GM21381 (cell line): ENCODE data around the gene ABCB9.

ENCODE experiments used
- ATAC-seq: cut with Tn5 transposase; IDR thresholded peaks from one replicate; pipeline ENCODE4 v1.9.1; 2021; ENCODE audit warnings: mild to moderate bottlenecking, moderate library complexity; ENCODE audit not compliant: unreplicated experiment

Gene ABCB9

GRCh38 chr12:122966743-122967550, 684 bp upstream of the ABCB9 start:
- no peak for ATAC-seq

- ATAC-seq: no peak
Measured at GRCh38 chr12:122965321-122965751, 927 bp downstream of the ABCB9 start.

- ATAC-seq: no peak
Measured at GRCh38 chr12:122964439-122965257, 1.6 kb downstream of the ABCB9 start.

GRCh38 chr12:122963941-122964265, 2.4 kb downstream of the ABCB9 start:
- ATAC-seq: no peak

- no peak for ATAC-seq
Measured at GRCh38 chr12:122961531-122962329, 4.5 kb downstream of the ABCB9 start.

- no peak for ATAC-seq
Measured at GRCh38 chr12:122960193-122960569, 6.1 kb downstream of the ABCB9 start.

- no peak for ATAC-seq
Measured at GRCh38 chr12:122959566-122960192, 6.6 kb downstream of the ABCB9 start.

- no peak for ATAC-seq
Measured at GRCh38 chr12:122958198-122958888, 7.9 kb downstream of the ABCB9 start.

- no peak for ATAC-seq
Measured at GRCh38 chr12:122956035-122956434, 10.2 kb downstream of the ABCB9 start.

GRCh38 chr12:122955156-122955555, 11.1 kb downstream of the ABCB9 start:
- no peak for ATAC-seq

- ATAC-seq: peak; percentile 65
Measured at GRCh38 chr12:122951979-122952892, 14.0 kb downstream of the ABCB9 start.

GRCh38 chr12:122951406-122951805, 14.9 kb downstream of the ABCB9 start:
- ATAC-seq: no peak

GRCh38 chr12:122949816-122950675, 16.2 kb downstream of the ABCB9 start:
- ATAC-seq: no peak

GRCh38 chr12:122949405-122949804, 16.9 kb downstream of the ABCB9 start:
- no peak for ATAC-seq

- no peak for ATAC-seq
Measured at GRCh38 chr12:122948605-122949004, 17.7 kb downstream of the ABCB9 start.

- ATAC-seq: no peak
Measured at GRCh38 chr12:122947352-122947792, 18.9 kb downstream of the ABCB9 start.

- ATAC-seq: no peak
Measured at GRCh38 chr12:122946690-122947341, 19.4 kb downstream of the ABCB9 start.
